GM18520 (cell line): ENCODE measurements around the gene SELP.

Source experiments
- ATAC-seq: cut with Tn5 transposase; IDR thresholded peaks from one replicate; pipeline ENCODE4 v1.9.1; 2021; ENCODE audit not compliant: unreplicated experiment

SELP gene

DNA sequence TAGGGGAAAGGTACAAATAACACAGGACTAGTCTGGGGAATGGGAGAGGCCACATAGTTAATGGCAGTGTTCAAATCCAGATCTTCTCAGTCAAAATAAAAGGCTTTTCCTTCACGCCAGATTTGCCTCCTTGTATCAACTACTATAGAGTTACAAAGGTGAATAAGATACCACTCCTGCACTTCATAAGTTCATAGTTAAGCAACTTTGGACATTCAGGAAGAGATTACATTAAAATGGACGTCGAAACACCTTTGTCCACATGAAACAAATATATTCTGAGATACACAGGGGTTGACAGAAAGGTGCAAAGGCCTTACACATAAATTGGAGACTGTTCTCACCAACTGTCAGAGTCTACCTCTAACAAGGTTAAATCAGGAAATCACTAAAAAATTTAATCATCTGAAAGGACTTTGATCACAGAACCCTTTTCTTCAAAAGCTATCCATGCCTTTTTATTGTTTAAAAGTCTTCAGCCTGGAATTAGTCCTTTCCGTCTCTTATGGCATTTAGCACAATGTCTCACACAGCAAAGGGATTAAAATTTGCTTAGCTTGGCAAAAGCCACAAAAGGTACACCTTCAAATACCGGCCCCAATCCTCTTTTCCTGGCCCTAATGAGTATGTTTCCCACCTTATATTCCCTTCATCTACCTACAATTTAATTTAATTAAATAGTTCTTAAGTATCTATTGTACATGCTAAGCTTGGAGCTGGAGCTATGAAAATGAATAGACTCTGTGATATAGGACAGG lies 51.8 kb downstream of the SELP start:
- no peak for ATAC-seq

DNA sequence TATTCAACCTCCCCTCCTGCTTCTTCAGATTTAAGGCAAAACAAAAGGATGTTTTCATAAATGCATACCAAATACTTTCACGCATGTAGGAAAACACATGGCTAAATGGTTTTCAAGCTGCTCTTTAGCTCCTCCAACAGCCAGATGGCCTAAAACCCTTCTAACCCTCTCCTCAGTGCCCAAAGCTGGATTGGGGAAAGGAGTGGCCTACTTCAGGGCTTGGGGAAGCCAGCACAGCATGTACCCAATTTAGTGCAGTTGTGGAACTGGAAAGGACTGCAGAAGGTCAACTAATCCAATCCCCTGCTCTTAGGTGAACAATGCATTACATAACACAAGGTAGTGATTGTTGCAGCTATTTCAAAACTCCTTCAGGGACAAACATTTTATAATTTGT lies 53.0 kb downstream of the SELP start:
- ATAC-seq = no peak

DNA sequence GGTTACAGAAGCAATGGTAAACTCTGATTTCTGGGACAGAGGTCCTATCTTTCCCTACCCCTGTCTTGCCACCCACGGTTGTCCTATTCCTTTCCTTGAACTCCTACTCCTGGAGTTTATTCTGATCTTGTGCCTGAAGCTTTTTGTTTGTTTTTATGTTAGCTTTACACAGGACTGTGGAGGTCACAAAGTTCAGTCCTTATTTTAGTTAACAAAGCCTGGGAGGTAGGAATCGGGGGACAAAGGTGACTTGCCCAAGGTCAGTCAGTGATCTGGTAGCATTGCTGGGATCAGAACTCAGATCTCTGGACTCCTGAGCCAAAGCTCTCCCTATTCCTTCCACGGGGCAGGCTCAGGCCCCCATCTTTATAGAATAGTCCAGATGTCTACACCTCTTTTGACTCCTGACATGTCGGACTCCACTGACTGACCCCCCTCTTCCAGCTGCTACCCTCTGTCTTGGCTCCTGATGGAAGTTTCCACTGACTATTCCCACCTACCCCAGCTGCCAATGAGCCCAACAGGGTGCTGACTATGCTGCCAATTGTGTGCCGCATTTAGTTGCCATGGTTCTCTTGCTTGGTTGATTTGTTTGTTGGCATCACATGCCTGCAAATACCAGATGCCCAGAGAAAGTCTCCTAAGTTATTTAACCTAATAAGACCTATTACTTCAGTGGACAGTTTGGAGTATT lies 53.5 kb downstream of the SELP start:
- ATAC-seq = no peak

DNA sequence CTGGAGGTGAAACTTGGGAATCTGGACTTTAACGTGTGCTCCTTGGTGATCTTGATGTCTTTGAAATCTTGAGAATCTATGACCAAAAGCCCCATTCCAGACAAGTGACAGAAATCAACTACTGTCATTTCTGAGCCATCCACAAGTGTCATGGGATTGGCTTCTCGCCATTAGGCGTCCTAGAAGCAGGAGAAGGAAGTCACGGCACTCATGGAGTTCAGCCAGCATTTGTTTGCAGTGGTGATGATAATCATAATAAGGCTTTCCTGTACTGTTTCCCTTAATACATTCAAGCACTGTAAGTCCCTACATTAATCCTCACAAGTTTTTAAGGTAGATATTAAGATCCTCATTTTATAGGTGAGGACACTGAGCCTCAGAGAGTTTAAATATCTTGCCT lies 55.6 kb downstream of the SELP start:
- ATAC-seq = no peak

DNA sequence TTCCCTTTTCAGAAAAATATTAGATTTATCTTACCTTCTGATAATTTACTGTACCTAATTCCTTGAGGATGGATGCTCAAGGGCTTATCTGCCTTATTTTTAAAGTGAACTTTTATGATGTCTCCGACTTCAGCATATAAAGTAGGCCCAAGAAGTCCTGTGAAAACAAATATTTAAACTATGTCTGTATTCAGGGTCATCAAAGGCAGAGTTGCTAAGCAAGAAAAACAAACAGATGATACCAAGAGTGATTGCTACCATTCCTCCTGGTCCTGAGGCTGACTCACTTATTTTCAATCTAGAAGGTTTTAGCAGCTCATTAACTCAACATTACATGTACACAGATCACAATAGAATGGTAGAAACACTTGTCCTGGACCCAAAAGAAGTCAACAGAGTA lies 57.7 kb downstream of the SELP start:
- ATAC-seq = no peak

GRCh38 chr1:169571450-169571849 lies 58.5 kb downstream of the SELP start:
- ATAC-seq = no peak

- ATAC-seq = no peak
Observed at GRCh38 chr1:169570172-169570574, 59.8 kb downstream of the SELP start.

DNA sequence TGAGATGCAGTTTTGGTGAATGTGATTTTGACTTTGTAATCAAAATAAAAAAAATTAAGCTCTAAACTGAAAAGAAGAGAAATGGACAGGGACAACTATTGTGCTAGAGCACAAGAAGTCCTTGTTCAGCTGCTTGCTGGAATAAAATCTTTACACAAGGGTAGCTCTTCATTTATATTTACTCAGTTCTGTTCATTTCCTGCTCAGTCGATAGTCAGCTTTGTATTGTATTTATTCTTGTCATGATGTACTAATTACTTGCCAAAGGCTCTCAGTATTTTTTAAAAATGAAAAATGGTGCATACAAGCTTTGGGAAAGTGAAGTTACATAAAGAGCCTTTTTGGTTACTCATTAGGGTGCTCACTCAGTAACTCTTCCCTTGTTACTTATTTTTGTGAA lies 61.4 kb downstream of the SELP start:
- ATAC-seq = no peak

GRCh38 chr1:169565335-169566271 lies 64.3 kb downstream of the SELP start:
- ATAC-seq = no peak

DNA sequence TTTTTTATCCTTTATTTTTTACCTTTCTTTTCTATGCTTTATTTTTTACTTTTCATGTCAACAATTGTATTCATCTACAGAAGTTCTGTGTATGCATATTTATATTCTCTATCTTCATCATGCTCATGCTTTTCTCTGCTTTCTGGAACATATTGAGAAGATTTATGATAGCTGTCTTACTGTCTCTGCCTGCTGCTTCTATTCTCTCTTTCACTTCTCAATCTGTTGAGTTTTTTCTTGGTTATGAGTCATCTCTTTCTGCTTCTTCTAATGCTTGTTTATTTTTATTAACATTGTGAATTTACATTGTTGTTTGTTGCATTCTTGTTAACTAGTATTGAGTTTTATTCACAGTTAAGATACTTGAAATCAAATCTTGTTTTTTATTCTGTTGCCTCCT lies 66.3 kb downstream of the SELP start:
- no peak for ATAC-seq

DNA sequence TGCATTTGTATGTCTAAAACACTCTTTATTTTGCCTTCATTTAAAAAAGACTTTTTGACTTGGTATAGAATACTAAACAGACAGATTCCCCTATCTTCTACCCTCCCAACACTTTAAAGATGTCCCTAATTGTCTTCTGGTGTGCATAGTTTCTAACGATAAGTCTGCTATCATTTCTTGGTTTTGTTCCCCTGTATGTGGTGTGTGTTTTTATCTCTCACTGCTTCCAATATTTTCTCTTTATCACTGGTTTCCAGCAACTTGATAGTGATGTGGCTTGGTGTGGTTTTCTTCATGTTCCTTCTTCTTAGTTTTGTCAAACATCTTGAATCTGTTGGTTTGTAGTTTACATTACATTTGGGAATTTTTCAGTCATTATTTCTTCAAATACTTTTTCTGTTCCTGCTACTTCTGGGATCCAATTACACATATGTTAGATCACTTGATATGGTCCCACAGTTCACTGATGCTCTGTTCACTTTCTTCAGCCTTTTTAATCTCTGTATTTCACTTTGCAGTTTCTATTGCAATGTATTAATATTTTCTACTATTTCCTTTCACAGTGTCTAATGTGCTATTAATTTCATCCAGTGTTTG lies 66.8 kb downstream of the SELP start:
- ATAC-seq = no peak

- no peak for ATAC-seq
Observed at GRCh38 chr1:169561692-169562091, 68.2 kb downstream of the SELP start.

GRCh38 chr1:169557131-169557530 lies 72.8 kb downstream of the SELP start:
- no peak for ATAC-seq

DNA sequence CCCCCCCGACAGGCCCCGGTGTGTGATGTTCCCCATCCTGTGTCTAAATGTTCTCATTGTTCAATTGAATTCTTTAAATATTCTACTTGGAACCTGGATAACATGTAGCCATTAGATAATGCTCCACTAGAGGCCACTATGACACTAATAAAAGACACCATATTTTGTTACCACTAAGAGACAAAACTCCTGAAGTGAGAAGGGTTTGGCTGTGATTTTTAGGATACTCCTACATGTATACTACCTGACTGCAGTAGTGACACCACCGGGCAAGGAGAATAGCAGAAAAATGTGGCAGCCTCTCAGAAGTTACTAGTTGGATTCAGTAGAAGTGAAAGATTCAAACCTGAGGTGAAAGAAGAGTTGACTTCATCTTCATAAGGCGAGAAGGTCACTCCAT lies 79.6 kb downstream of the SELP start:
- ATAC-seq = no peak

DNA sequence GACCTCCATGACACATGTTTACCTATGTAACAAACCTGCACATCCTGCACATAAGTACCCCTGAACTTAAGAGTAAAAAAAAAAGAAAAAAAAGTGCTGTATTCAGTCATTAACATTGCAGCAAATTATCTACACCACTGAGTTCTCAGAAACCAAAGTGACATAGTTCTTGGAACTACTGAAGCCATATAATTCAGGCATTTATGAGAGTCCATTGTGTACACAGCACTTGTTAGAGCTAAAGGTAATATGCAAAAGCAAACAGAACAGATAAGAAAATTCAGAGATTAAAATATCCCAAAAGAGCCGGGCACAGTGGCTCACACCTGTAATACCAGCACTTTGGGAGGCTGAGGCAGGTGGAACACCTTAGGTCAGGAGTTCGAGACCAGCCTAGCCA lies 81.6 kb downstream of the SELP start:
- ATAC-seq = no peak

GRCh38 chr1:169546087-169546995 lies 83.6 kb downstream of the SELP start:
- peak; percentile 69 for ATAC-seq

- no peak for ATAC-seq
Observed at GRCh38 chr1:169545472-169545871, 84.5 kb downstream of the SELP start.

DNA sequence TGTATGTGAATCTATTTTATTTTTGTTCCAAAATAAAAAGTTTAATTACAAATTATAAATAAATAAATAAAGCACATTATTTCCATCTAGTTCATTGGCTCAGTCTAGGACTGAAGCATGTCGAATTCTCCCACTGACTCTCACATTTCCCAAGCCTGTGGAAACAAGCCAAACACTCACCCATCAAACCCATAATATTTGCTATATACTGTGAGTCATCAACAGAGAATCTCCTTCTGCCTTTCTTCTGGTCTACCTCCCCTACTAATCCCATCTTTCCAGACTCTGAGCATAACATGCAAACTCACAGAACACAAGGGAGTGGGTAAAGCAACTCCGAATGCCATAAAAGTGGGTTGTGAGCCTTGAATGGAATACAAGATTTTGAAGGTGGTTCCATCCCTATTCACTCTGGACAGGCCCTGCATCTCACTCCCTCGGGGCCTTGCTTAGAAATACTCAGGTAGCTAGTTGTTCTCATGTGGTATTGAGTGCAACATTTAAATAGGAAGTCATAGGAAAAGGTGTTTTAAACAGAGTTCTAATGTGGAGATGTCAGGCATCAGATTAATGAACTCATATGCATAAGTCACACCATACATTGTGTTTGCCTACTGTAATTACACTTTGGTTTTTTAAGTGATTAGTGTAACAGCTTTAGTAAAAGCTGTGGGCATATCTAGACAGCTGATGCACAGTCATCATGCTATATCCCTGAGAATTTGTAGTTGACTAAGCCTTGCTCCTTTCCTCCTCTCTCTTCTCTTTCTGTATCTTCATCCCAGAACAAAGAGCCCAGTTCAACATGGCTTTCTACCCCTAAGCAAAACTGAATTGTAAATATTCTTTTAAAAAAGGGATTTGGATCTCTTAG lies 90.7 kb downstream of the SELP start:
- ATAC-seq = no peak
